ENCODE data around the gene ABAT. TPM values are rescaled to one million over a fixed set of nuclear protein-coding genes. Genes with fewer than 3 reads are reported as not detected.

Gene ABAT
- total RNA-seq, 6 experiments from 2014 or later = 0.51 to 1.3 (median 0.59) TPM

GRCh38 chr16:8804313-8804712 is 129.9 kb downstream of the ABAT start:
- H3K27me3 Mint-ChIP-seq (ENCODE audit: insufficient read depth) = peaks cover 2% of the 10 kb centered on the region
- no peak for DNase-seq
- no peaks in the 10 kb centered on the region for H3K9me3 Mint-ChIP-seq
- H3K4me1 Mint-ChIP-seq (ENCODE audit: low read depth) = peaks cover 7% of the 10 kb centered on the region
- H3K4me3 Mint-ChIP-seq = no peak overlapping the region
- no peak for TF ChIP-seq CTCF (IDR thresholded peaks at IDR 0.05)
- H3K27ac Mint-ChIP-seq = no peak overlapping the region; the same call in 1 of the 2 replicates
- peaks cover 50% of the 10 kb centered on the region for H3K36me3 Mint-ChIP-seq (ENCODE audit: low read depth)

DNA sequence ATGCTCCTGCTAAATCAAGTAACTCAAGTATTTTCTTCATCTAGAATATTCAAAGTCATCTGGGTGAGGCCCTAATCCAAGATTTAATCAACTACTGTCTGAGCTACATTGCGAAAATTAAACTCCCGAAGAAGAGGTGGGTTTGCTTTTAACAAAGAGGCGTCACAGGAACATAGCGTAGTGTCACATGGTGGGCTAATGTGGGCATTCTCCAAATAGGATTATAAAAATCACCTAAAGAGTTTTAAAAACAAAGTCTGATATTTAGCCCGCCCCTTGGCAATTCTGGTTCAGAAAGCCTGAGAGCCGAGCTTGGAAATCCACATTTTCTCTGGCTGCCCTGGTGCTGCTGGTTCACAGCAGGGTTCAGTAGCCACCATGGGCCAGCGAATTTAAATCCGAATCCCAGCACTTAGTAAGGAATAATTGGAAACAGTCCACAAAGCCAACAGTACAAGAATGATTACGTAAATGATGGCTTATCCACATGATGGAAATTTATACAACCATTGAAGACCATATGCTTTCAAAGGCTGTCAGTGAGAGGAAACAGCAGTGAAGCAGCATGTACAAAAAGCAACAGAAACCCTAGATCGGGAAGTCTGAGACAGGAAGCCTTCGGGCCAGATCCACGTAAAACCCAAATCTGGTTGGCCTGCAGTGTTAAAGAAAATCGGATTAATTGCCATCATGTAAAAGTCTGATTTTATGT is 132.0 kb downstream of the ABAT start:
- H3K9me3 Mint-ChIP-seq = no peaks in the 10 kb centered on the region
- DNase-seq = no peak
- H3K36me3 Mint-ChIP-seq (ENCODE audit: low read depth) = peaks cover 52% of the 10 kb centered on the region
- H3K27me3 Mint-ChIP-seq (ENCODE audit: insufficient read depth) = peaks cover 2% of the 10 kb centered on the region
- TF ChIP-seq CTCF (IDR thresholded peaks at IDR 0.05) = no peak
- H3K4me3 Mint-ChIP-seq = no peak overlapping the region
- H3K27ac Mint-ChIP-seq = no peak overlapping the region; the same call in 1 of the 2 replicates
- no peaks in the 10 kb centered on the region for H3K4me1 Mint-ChIP-seq (ENCODE audit: low read depth)

GRCh38 chr16:8807189-8807588 is 132.8 kb downstream of the ABAT start:
- Mint-ChIP-seq H3K36me3 (ENCODE audit: low read depth) (peaks cover 49% of the 10 kb centered on the region), H3K9me3 (no peaks in the 10 kb centered on the region), H3K27me3 (ENCODE audit: insufficient read depth) (peaks cover 2% of the 10 kb centered on the region), H3K4me1 (ENCODE audit: low read depth) (no peaks in the 10 kb centered on the region), H3K27ac (0 out of 2 replicates have a peak overlapping the region, but pooled peaks have one; percentile 24), H3K4me3 (no peak overlapping the region)
- TF ChIP-seq CTCF (IDR thresholded peaks at IDR 0.05) = no peak
- no peak for DNase-seq

GRCh38 chr16:8808009-8808408 is 133.6 kb downstream of the ABAT start:
- no peak for TF ChIP-seq CTCF (IDR thresholded peaks at IDR 0.05)
- Mint-ChIP-seq H3K4me3 (no peak overlapping the region), H3K4me1 (ENCODE audit: low read depth) (no peaks in the 10 kb centered on the region), H3K27me3 (ENCODE audit: insufficient read depth) (peaks cover 2% of the 10 kb centered on the region; the same call in 1 of the 2 replicates), H3K9me3 (no peaks in the 10 kb centered on the region), H3K36me3 (ENCODE audit: low read depth) (peaks cover 48% of the 10 kb centered on the region), H3K27ac (no peak overlapping the region)
- DNase-seq = no peak

DNA sequence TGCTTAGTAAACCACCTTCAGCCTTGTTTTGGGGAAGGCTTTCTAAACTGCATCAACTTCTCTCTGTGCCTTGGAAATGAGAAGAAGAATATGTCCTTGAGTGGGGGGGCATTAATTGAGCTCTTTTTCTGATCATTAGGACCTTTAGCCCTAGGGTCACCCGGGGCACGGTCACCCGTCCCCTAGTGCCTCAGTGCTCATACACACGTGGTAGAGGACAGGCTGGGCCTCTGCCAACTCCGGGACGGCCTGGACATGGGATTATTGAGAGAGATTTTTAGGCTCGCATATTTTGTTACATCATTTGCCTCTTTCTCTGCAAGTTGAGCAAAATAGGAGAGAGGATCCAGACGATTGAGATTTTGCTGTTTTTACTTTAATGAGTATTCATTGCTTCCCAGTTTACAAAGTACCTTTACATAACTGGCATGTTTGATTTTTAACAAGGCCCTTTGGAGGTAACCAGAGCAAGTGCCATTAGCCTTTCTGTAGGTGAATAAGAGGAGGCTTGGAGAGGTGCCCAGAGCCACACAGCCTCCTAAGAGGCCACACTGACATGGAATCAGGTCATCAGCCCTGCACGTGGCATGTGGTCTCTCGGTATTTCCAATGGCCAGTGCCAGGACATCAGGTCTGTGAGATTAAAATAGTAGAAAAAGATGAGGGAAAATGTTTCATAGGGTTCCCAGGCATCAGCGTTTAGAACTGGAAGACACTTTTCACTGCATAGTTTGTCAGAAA is 134.4 kb downstream of the ABAT start:
- no peak for TF ChIP-seq CTCF (IDR thresholded peaks at IDR 0.05)
- no peak for DNase-seq
- no peaks in the 10 kb centered on the region for H3K4me1 Mint-ChIP-seq (ENCODE audit: low read depth)
- peaks cover 2% of the 10 kb centered on the region; the same call in 1 of the 2 replicates for H3K27me3 Mint-ChIP-seq (ENCODE audit: insufficient read depth)
- H3K36me3 Mint-ChIP-seq (ENCODE audit: low read depth) = peaks cover 48% of the 10 kb centered on the region
- H3K9me3 Mint-ChIP-seq = no peaks in the 10 kb centered on the region
- no peak overlapping the region for H3K4me3 Mint-ChIP-seq
- H3K27ac Mint-ChIP-seq = no peak overlapping the region
